Measurements from ENCODE around the gene TMEM123.
A peak's percentile ranks its signal among the peaks of the same experiment; 100 is the strongest.

Gene TMEM123

DNA sequence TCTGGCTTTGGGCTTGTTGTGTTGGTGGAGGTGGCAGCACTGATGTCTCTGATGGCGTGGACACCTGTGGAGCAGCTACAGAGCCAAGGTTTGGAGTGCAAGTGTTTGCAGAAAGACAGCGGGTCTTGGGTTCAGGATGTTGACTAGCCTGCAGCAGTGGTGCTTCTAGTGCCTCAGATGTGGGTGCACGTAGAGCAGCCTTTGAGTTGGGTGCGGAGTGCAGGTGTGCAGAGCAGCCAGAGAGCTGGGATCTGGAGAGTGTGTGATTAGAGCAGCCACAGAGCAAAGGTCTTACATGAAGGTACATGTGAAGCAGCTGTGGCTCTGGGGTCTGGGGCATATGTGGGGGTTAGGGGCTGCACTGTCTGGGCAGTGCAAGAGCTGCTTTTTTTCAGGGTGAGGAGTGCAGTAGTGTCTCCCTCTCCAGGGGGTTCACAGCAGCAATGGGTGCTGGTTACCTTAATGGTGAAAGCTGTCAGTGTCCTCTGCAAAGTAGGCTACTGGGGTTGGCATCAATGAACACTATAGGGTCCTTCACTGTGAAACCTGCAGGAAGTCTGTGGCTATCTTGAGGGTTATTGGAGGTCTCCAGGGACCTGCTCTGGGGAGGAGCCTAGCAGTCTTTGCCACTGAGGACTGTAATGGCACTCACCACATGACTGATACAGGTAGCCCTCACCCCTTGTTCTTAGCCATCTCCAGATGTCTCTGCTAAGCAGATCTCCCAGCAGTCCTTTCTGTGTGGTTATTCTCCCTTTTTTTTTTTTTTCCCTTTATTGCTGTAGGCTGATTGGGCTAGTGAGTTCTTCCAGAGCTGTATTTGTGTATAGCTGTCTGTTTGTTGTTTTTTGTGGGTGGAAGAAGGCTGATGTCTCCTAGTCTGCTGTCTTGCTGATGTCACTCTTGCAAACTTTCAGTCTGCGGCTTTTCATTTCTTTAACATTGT, 91.2 kb downstream of the TMEM123 start:
- no peak for DNase-seq (ENCODE audit: low read depth)
- TF ChIP-seq, protein P1, sequence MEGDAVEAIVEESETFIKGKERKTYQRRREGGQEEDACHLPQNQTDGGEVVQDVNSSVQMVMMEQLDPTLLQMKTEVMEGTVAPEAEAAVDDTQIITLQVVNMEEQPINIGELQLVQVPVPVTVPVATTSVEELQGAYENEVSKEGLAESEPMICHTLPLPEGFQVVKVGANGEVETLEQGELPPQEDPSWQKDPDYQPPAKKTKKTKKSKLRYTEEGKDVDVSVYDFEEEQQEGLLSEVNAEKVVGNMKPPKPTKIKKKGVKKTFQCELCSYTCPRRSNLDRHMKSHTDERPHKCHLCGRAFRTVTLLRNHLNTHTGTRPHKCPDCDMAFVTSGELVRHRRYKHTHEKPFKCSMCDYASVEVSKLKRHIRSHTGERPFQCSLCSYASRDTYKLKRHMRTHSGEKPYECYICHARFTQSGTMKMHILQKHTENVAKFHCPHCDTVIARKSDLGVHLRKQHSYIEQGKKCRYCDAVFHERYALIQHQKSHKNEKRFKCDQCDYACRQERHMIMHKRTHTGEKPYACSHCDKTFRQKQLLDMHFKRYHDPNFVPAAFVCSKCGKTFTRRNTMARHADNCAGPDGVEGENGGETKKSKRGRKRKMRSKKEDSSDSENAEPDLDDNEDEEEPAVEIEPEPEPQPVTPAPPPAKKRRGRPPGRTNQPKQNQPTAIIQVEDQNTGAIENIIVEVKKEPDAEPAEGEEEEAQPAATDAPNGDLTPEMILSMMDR (IDR thresholded peaks at IDR 0.05; ENCODE audit: control insufficient read depth, insufficient read depth, low read depth, low read length, missing control alignments): no peak
- H3K4me3 ChIP-seq (ENCODE audit: control insufficient read depth, low read depth, low read length): no peak overlapping the region

DNA sequence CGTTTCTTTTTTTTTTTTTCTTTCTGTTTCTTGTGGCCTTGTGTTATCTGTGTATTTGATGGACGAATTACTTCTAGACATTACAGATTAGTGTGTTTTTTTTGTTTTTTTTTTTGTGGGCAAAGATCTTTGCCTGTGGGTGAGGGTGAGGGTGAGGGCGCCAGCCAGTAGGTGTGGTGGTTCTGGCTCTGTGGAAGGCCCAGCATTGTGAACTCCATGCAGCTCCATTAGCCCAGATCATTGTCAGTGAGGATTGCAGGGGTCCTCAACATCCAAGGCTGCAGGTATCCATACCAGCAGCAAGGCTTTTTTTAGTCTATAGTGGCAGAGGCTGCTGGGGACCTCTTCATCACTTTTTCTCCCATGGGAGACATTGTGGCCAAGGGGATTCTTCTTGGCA, 91.9 kb downstream of the TMEM123 start:
- no peak for DNase-seq (ENCODE audit: low read depth)
- TF ChIP-seq, protein P1 (IDR thresholded peaks at IDR 0.05; ENCODE audit: control insufficient read depth, insufficient read depth, low read depth, low read length, missing control alignments): no peak
- no peak overlapping the region for H3K4me3 ChIP-seq (ENCODE audit: control insufficient read depth, low read depth, low read length)

DNA sequence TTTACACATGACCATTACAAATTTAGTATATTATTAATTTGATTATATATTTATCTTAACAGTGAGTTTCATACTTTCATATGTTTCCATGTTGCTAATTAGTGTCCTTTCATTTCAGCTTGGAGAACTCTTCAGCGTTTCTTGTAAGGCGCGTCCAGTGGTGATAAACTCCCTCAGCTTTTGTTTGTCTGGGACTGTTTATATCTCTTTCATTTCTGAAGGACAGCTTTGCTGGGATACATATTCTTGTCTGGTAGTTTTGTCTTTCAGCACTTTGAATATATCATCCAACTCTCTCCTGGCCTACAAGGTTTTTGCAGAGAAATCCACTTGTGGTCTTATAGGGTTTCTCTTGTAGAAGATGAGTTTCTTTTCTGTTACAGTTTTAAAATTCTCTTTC, 93.2 kb downstream of the TMEM123 start:
- no peak overlapping the region for H3K4me3 ChIP-seq (ENCODE audit: control insufficient read depth, low read depth, low read length)
- DNase-seq (ENCODE audit: low read depth): no peak
- TF ChIP-seq, protein P1 (IDR thresholded peaks at IDR 0.05; ENCODE audit: control insufficient read depth, insufficient read depth, low read depth, low read length, missing control alignments): no peak

DNA sequence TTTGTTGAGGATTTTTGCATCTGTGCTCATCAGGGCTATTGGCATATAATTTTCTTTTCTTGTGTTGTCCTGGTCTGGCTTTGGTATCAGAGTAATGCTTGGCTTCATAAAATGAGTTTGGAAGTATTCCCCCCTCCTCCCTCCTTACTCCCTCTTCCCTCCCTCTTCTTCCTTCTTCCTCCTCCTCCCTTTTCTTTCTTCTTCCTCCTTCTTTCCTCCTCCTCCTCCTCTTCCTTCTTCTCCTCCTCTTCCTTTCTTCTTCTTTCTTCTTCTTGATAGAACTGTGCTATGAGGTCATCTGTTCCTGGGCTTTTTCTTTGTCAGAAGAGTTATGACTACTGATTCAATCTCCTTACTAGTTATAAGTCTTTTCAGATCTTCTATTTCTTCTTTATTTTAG, 95.4 kb downstream of the TMEM123 start:
- no peak overlapping the region for H3K4me3 ChIP-seq (ENCODE audit: control insufficient read depth, low read depth, low read length)
- DNase-seq (ENCODE audit: low read depth): no peak
- TF ChIP-seq, protein P1 (IDR thresholded peaks at IDR 0.05; ENCODE audit: control insufficient read depth, insufficient read depth, low read depth, low read length, missing control alignments): no peak

DNA sequence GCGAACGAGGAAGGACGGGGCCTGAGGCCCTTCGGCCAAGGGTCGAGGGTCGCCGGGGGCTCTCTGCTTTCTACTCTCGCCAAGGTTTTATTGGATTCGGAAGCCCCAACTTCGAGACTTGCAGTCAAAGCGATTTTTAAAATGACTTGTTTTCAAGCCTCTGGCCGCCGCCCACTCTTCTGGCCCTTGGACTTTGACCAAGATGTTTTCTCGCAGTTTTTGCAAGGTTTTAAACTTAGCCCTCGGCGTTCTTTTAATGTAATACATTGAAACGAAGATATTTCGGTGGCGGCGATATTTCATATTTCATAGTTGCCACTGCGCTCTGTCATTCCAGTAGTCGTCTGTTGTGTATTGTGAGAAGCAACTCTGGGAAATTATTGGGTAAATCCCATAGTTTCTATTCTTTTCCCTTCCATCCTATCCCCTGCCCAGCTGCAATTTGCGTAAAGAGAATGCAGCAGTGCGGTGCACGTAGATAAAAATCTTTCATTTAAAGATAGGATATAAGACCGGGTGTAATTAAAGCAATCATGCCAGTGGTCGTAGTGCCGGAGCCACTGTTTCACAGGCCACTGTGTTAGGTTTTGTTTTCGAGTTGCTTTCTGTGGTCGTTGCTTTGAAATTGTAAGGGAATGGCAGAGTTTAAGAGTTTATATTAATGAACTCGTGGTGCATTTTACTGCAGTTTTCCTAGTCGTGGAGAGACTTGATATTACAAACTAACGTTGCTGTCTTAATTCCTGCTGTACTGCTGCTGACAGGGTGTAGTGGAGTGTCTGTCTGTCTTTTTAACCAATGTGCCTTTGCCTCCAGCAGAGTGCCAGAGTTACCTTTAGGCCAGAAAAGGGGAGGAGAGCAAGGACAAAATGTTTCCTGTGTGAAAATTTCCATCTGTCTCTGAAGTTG, 104.8 kb downstream of the TMEM123 start:
- DNase-seq (ENCODE audit: low read depth): no peak
- H3K4me3 ChIP-seq (ENCODE audit: control insufficient read depth, low read depth, low read length): peak overlapping the region; percentile 57
- TF ChIP-seq, protein P1 (IDR thresholded peaks at IDR 0.05; ENCODE audit: control insufficient read depth, insufficient read depth, low read depth, low read length, missing control alignments): no peak

DNA sequence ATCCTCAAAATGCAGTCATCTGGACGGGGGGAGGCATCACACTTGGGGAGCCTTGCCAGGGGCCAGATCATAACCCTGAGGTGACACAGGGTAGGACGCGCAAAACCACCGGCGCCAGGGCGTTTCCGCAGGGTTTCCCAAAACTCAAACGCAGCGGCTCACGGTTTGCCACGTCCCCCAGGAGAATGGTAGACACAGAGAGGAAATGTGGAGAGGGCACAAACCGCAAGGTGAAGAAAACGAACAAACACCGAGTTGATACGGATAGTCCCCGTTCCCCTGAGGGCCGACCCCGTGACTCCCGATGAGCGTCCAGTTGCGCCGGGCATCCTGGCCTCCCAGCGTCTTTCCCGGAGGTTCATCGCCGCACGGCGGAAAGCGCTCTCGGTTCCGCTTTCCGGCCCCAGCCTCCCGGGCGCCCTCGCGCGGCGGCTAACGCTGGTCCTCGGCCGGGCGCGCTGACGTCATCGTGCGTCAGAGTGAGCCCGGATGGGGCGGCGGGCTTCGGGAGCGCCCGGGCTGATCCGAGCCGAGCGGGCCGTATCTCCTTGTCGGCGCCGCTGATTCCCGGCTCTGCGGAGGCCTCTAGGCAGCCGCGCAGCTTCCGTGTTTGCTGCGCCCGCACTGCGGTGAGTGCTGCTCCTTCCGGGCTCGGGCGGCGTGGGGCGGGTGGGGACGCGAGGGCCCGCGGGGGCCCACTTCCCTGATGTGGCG, 105.7 kb downstream of the TMEM123 start, which contains the start of gene BIRC2:
TSS of gene BIRC2 (plus strand) at position 467 of the 714 bp plus-strand sequence. CDS start 2,641 bp downstream, outside the sequence.
- H3K4me3 ChIP-seq (ENCODE audit: control insufficient read depth, low read depth, low read length): peak within 1 kb of the TSS; percentile 57
- DNase-seq (ENCODE audit: low read depth): peak; percentile 57
- TF ChIP-seq, protein P1 (IDR thresholded peaks at IDR 0.05; ENCODE audit: control insufficient read depth, insufficient read depth, low read depth, low read length, missing control alignments): peak; percentile 69

Measured in AG09309 (cell line).